HG03039 (cell line): Measurements from ENCODE around the gene HSPH1.

Source experiments
- ATAC-seq: cut with Tn5 transposase; IDR thresholded peaks from one replicate; pipeline ENCODE4 v1.9.1; 2021; ENCODE audit warnings: mild to moderate bottlenecking, moderate library complexity; ENCODE audit not compliant: unreplicated experiment

HSPH1 gene

GRCh38 chr13:31161557-31162150 lies at the start of gene HSPH1:
Gene HSPH1, minus strand, starts transcription at chr13:31161904. Its CDS starts 322 bp downstream, at chr13:31161582.
- ATAC-seq, result peak; percentile 80

DNA sequence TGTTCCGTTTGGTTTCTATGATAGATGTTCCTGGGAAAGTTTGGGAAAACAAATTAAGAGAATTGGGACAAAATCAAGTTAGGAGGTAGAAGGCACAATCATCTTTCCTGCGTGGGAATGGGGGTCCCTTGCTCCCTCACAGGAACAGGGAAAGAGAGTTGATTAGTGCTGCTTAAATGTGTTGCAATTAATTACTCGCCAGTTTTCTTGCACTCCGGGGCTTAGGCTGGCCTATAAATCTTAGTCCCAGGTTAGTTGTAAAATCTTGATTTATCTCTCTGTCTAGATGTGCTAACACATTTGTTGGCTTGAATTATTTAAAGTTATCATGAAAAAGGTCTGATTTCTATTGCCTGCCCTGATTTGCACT lies 48.1 kb upstream of the HSPH1 start:
- no peak for ATAC-seq

GRCh38 chr13:31209172-31209840 lies 47.6 kb upstream of the HSPH1 start:
- ATAC-seq, result no peak

GRCh38 chr13:31208559-31209122 lies 46.9 kb upstream of the HSPH1 start:
- ATAC-seq, result no peak

GRCh38 chr13:31207661-31208552 lies 46.2 kb upstream of the HSPH1 start:
- ATAC-seq, result no peak

- ATAC-seq, result no peak
Measured at GRCh38 chr13:31204592-31204991, 42.9 kb upstream of the HSPH1 start.

DNA sequence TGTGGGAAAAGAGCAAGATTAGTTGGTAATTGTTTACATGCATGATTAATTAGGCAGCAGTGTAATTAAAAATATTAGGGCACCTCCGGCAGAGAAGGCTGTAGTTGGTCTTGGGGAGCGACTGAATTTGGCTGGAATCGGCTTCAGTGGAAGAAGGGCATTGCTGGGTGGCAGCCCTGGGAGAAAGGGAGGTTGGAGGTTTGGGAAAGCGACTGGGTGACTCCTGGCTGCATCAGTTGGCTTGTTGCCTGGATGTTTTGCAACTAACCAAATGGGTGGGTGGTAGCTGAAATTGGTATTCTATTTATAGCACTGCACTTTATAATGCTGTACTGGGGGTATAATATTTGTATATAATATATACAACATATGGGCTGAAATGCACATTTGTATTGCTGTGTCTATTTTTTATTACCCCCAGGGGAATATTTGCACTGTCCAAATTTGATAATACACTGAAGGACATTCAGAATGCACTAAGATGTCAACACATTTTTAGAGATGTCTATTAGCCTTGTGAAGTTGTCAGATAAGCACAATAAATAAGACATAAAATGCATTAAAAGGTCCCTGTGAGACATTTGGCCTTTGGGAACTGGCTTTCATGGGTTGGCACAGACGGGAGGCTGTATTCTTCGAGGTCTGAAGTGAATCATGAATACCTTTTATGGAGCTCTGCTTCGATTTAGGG lies 39.8 kb upstream of the HSPH1 start:
- ATAC-seq, result no peak

- ATAC-seq, result peak; percentile 11
Measured at GRCh38 chr13:31200637-31200971, 38.9 kb upstream of the HSPH1 start.

GRCh38 chr13:31199849-31200636 lies 38.3 kb upstream of the HSPH1 start, which contains the start of gene B3GLCT:
Gene B3GLCT, plus strand, starts transcription at chr13:31199975. Its CDS starts 110 bp downstream, at chr13:31200085.
- ATAC-seq, result peak; percentile 83

DNA sequence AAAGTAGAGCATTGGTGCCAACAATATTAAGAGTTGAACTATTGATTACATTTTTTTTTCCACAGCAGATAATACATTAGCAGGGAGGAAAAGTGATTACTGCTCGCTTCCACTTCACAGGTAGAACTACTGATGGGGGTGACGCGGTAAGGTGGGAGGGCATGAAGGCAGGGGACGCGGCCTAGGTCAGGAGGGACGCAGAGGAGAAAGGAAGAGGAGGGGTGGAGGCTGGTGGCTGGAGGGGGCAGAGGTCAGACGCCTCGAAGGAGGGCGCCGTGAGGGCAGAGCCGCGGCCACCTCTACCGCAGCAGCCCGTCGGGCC lies 37.8 kb upstream of the HSPH1 start:
- no peak for ATAC-seq

GRCh38 chr13:31198519-31198918 lies 36.8 kb upstream of the HSPH1 start:
- ATAC-seq, result no peak

DNA sequence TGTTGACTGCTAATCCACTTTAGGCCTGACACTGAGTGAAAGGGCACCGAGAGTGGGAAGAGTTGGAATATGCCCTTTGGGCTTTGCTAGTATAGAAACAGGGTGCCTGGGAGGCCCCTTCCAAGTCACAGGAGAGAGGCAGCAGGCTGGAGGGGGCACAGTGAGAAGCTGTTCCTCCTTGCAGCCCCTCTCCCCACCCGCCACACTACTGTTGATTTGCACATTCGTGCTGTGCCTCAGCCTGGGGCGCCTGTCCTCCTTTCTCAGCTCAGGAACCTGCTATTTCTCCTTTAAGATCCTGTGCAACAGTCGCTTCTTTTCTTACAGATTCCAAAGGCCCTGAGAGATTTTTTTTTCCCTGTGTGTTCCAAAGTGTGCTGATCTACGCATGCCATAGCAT lies 35.3 kb upstream of the HSPH1 start:
- no peak for ATAC-seq

DNA sequence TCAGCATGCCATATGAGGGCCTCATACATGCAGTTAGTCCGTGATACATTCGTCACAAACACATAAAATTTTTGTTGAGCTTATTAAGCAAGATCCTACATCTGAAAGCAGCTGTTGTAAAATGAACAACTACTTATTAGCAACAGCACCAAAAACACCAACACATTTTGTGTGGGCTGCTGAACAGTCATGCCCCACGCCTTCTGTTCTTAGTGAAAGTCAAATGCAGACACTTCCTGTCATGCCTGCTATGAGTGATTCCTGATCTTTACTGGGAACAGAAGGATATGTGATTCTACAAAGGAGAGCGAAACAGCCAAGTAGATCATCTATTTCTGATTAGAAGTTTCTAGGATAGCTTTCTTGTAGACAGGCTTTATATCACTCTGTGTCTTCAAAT lies 33.9 kb upstream of the HSPH1 start:
- ATAC-seq, result no peak

DNA sequence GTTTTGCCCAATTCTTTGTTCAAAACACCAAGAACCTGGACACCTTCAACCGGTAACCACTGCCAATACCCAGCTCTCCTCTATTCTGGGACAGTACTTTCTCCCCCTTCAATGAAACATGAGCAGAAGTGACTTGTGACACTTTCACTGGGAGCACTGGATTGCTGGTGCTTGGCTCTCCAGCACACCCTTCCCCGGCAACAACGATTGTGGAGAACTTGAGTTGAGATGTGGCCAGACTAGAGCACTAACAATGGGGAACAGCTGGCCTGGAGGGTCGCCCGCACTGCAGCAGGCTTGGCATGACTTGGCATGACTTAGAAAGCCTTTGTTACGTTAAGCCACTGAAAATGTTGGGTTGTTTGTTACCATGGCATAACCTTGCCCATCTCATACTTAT lies 30.6 kb upstream of the HSPH1 start:
- no peak for ATAC-seq

DNA sequence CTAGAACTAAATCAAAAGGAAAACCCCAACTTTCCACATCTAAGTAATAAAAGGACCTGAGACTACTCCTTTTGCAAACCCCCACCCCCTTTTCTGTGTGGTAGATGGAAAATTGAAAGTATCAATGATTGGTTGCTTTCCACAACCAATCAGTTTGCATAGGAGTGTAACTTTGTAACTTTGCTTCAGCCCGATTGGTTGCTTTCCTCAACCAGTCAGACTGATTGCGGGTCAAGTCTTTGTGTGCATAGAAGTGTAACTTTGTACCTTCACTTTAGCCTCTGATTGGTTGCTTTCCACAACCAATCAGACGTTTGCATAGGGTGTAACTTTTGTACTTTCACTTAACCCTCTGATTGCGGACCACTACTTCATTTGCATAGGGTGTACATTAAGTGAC lies 30.0 kb upstream of the HSPH1 start:
- no peak for ATAC-seq

DNA sequence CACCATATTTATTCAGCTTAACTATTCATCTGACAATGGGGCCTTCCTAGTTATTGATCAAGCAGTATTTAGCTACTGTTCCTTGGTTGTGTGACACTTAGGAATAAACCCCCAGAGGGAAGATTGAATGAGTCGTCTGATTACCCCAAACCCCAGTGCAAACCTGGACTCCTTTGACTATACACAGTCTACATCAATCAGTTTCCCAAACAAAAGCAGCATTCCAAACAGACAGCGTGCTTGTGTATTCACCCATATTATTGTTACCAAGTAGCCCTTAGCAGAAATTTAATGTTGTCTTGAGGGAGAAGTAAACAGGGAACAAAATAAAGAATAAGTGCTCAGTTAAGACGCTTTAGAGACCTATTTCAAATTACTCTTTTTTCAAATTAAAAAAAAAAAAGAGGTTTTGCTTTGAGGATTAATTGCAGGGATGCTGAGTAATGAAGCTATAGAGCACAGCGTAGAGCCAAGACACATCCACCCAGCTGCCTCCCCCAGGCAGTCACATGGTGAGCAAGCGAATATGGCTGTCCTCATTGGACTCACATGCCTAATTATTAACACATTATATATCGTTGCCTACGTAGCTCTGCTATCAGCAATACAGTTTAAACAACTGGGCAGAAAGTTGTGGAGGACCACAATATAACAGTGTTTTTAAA lies 23.4 kb upstream of the HSPH1 start:
- no peak for ATAC-seq

- ATAC-seq, result no peak
Measured at GRCh38 chr13:31184451-31184850, 22.7 kb upstream of the HSPH1 start.

DNA sequence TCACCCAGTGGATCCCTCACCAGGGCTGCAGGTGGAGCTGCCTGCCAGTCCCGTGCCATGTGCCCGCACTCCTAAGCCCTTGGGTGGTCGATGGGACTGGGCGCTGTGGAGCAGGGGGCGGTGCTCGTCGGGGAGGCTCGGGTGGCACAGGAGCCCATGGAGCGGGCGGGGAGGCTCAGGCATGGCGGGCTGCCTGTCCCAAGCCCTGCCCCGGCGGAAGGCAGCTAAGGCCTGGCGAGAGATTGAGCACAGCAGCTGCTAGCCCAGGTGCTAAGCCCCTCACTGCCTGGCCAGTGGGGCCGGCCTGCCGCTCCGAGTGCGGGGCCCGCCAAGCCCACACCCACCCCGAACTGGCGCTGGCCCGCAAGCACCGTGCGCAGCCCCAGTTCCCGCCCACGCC lies 21.3 kb upstream of the HSPH1 start:
- no peak for ATAC-seq

DNA sequence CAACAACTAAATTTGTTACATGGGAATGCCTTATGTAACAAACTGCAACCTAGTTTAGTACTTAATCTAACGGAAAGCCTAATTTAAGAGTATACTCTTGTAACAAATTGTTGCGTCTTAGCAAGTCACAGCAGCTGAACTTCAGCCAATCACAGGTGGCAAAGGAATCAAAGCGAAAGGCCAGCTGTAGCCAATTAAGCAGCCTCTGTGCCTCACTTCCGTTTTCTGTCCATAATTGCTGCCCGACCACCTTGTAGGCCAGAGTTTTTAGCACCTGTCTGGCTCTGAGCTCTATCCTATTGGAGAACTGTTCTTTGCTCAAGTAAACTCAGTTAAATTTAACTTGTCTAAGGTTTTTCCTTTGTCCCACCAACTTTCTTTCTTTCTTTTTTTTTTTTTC lies 18.1 kb upstream of the HSPH1 start:
- no peak for ATAC-seq

GRCh38 chr13:31179241-31179640 lies 17.5 kb upstream of the HSPH1 start:
- ATAC-seq, result no peak
